ENCODE data around the gene C5orf63. TPM values are rescaled to one million over a fixed set of nuclear protein-coding genes. Genes with fewer than 3 reads are reported as not detected.
"Not testable (repeated sequence)": the region's sequence is repeated elsewhere in the genome, so short reads cannot be mapped to it uniquely, and the experiment has no call there.

Gene C5orf63
- total RNA-seq, 2 experiments from 2014 or later = 8.8 to 11.6 TPM

GRCh38 chr5:127019928-127020327 lies 53.4 kb downstream of the C5orf63 start:
- Mint-ChIP-seq H3K9me3 (peaks cover 5% of the 10 kb centered on the region), H3K36me3 (peaks cover 2% of the 10 kb centered on the region), H3K27me3 (no peaks in the 10 kb centered on the region), H3K4me1 (peaks cover 4% of the 10 kb centered on the region), H3K4me3 (no peak overlapping the region), H3K27ac (no peak overlapping the region)
- ATAC-seq (ENCODE audit: low read depth) (no peak), DNase-seq (no peak)
- POLR2A ChIA-PET = no interaction called here

DNA sequence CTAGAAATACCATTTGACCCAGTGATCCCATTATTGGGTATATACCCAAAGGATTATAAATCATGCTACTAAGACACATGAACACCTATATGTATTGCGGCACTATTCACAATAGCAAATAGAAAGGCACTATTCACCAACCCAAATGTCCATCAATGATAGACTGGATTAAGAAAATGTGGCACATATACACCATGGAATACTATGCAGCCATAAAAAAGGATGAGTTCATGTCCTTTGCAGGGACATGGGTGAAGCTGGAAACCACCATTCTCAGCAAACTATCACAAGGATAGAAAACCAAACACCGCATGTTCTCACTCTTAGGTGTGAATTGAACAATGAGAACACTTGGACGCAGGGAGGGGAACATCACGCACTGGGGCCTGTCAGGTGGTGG lies 56.6 kb downstream of the C5orf63 start:
- H3K4me1 Mint-ChIP-seq; POLR2A ChIA-PET; ATAC-seq (ENCODE audit: low read depth); H3K9me3 Mint-ChIP-seq; H3K4me3 Mint-ChIP-seq; H3K36me3 Mint-ChIP-seq; DNase-seq; H3K27me3 Mint-ChIP-seq; H3K27ac Mint-ChIP-seq: not testable (repeated sequence)

- POLR2A ChIA-PET = no interaction called here
- no peaks in the 10 kb centered on the region for H3K27me3 Mint-ChIP-seq
- H3K4me3 Mint-ChIP-seq = no peak overlapping the region
- H3K4me1 Mint-ChIP-seq = peaks cover 8% of the 10 kb centered on the region
- ATAC-seq (ENCODE audit: low read depth) (no peak), DNase-seq (no peak)
- H3K27ac Mint-ChIP-seq = no peak overlapping the region
- H3K9me3 Mint-ChIP-seq = peaks cover 6% of the 10 kb centered on the region
- H3K36me3 Mint-ChIP-seq = peaks cover 2% of the 10 kb centered on the region
Observed at GRCh38 chr5:127015716-127016115, 57.6 kb downstream of the C5orf63 start.

GRCh38 chr5:127014573-127014972 lies 58.7 kb downstream of the C5orf63 start:
- H3K4me1 Mint-ChIP-seq = peaks cover 7% of the 10 kb centered on the region
- H3K27ac Mint-ChIP-seq = no peak overlapping the region
- POLR2A ChIA-PET = no interaction called here
- H3K27me3 Mint-ChIP-seq = no peaks in the 10 kb centered on the region
- no peak for ATAC-seq (ENCODE audit: low read depth)
- no peak overlapping the region for H3K4me3 Mint-ChIP-seq
- peaks cover 10% of the 10 kb centered on the region for H3K9me3 Mint-ChIP-seq
- no peak for DNase-seq
- peaks cover 7% of the 10 kb centered on the region for H3K36me3 Mint-ChIP-seq

DNA sequence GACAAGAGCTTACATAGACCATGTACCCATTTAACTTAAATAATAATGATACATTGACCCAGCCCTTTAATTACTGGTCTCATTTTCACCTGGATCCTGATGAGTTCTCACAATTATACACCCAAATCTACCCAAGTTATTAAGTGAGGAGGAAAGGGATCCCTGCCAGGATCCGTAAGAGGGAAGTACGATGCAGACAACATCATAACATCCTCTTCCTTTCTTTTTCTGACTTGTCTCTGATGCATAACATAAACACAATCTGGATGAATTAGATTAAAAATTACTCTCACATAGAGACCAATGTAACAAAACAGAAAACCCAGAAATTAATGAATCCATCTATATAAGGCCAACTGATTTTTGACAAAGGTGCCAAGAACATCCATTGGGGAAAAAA lies 59.9 kb downstream of the C5orf63 start:
- no peak for ATAC-seq (ENCODE audit: low read depth)
- Mint-ChIP-seq H3K4me3 (no peak overlapping the region), H3K27me3 (no peaks in the 10 kb centered on the region), H3K36me3 (peaks cover 7% of the 10 kb centered on the region), H3K9me3 (peaks cover 10% of the 10 kb centered on the region), H3K4me1 (peaks cover 6% of the 10 kb centered on the region), H3K27ac (no peak overlapping the region)
- no peak for DNase-seq
- POLR2A ChIA-PET = no interaction called here

GRCh38 chr5:127012916-127013315 lies 60.4 kb downstream of the C5orf63 start:
- POLR2A ChIA-PET = interaction anchor here (0.5 kb wide), 1 partner anchor 15 kb away, joined by 3 read pairs; no protein-coding TSS in a partner anchor
- Mint-ChIP-seq H3K9me3 (peaks cover 10% of the 10 kb centered on the region), H3K27me3 (no peaks in the 10 kb centered on the region), H3K4me1 (peaks cover 6% of the 10 kb centered on the region), H3K36me3 (peaks cover 7% of the 10 kb centered on the region), H3K27ac (no peak overlapping the region), H3K4me3 (no peak overlapping the region)
- ATAC-seq (ENCODE audit: low read depth) (no peak), DNase-seq (no peak)

- ATAC-seq (ENCODE audit: low read depth) = no peak
- Mint-ChIP-seq H3K4me3 (no peak overlapping the region), H3K27ac (no peak overlapping the region), H3K9me3 (peaks cover 10% of the 10 kb centered on the region), H3K36me3 (peaks cover 7% of the 10 kb centered on the region), H3K27me3 (no peaks in the 10 kb centered on the region), H3K4me1 (peaks cover 6% of the 10 kb centered on the region)
- POLR2A ChIA-PET = interaction anchor here (0.5 kb wide), 1 partner anchor 16 kb away, joined by 3 read pairs; no protein-coding TSS in a partner anchor
- DNase-seq = no peak
Observed at GRCh38 chr5:127011961-127012644, 61.2 kb downstream of the C5orf63 start.

DNA sequence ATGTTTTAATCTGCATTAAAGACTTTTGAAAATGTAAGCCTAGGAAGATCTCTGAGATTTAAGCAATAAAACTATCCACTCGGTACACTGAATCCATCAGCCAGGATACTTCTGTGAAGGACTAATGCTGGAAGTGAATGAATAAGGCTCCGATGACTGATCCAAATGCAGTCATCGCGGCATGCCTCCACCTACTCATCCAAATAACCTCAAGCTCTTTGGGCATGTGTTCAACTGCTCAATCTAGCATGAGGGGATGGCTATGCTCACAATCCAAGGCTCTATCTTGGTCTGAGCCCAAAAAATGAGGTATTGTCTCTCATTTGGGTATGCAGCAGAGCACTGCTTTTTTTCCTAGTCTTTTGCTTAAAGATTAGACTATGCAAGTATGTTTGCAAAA lies 62.1 kb downstream of the C5orf63 start:
- Mint-ChIP-seq H3K9me3 (peaks cover 8% of the 10 kb centered on the region), H3K27ac (no peak overlapping the region), H3K4me3 (no peak overlapping the region), H3K36me3 (peaks cover 5% of the 10 kb centered on the region), H3K4me1 (peaks cover 6% of the 10 kb centered on the region), H3K27me3 (no peaks in the 10 kb centered on the region)
- POLR2A ChIA-PET = no interaction called here
- no peak for ATAC-seq (ENCODE audit: low read depth)
- no peak for DNase-seq

GRCh38 chr5:127010362-127010761 lies 62.9 kb downstream of the C5orf63 start:
- H3K27ac Mint-ChIP-seq = no peak overlapping the region
- peaks cover 5% of the 10 kb centered on the region for H3K36me3 Mint-ChIP-seq
- no peak overlapping the region for H3K4me3 Mint-ChIP-seq
- no peak for ATAC-seq (ENCODE audit: low read depth)
- POLR2A ChIA-PET = no interaction called here
- peaks cover 6% of the 10 kb centered on the region for H3K4me1 Mint-ChIP-seq
- peaks cover 8% of the 10 kb centered on the region for H3K9me3 Mint-ChIP-seq
- no peaks in the 10 kb centered on the region for H3K27me3 Mint-ChIP-seq
- DNase-seq = no peak

DNA sequence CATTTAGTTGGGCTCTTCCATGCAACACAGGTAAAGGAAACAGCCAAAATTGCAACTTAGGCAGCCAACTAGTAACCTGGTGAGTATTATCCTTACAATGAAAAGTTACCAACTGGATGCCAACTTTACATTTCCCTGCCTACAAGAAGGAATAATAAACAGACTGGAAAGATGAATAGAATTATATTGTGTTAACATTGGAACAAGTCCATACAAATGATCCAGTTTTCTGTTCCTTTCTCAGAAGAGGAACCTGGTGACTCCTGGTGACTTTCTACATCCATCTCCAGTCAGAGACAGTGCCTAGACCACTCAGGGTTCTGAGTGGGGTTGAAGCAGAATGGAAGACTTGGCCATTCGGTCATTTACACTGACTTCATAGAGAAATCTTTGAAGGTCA lies 63.5 kb downstream of the C5orf63 start:
- H3K27me3 Mint-ChIP-seq = no peaks in the 10 kb centered on the region
- H3K36me3 Mint-ChIP-seq = peaks cover 5% of the 10 kb centered on the region
- H3K4me1 Mint-ChIP-seq = peaks cover 6% of the 10 kb centered on the region
- POLR2A ChIA-PET = no interaction called here
- DNase-seq (no peak), ATAC-seq (ENCODE audit: low read depth) (no peak)
- no peak overlapping the region for H3K27ac Mint-ChIP-seq
- H3K9me3 Mint-ChIP-seq = peaks cover 7% of the 10 kb centered on the region
- H3K4me3 Mint-ChIP-seq = no peak overlapping the region

DNA sequence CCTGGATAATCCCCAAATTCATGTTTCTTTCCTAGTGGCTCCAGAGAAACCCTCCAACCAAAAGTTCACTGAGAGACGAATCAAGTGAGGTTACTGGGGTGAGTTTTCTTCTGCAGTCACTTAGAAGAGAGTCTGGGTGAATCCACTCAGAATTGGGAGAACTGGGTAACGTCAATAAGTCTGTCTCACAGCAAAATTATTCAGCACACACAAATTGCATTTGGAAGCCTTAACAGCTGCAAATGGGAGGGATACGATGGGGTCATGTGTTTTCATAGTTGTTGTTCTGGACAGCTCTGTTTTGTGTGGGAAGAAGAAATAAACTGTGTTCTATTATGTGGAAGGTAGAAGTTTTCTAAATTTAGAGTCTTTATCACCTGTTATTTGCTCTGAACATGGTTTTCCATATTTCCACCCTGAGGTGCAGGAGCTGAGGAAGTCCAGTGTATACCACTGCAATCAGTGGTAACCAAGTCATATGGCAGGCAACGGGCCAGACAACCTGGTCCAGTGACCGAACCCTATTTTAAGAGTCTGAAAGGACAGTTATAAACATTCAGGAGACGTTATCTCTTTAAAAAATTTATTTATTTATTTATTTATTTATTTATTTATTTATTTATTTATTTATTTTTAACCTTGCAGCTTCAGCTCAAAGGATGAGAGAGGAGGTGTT lies 64.9 kb downstream of the C5orf63 start:
- Mint-ChIP-seq H3K27ac (no peak overlapping the region), H3K4me3 (no peak overlapping the region), H3K36me3 (peaks cover 5% of the 10 kb centered on the region), H3K27me3 (no peaks in the 10 kb centered on the region), H3K4me1 (peaks cover 5% of the 10 kb centered on the region), H3K9me3 (peaks cover 4% of the 10 kb centered on the region)
- POLR2A ChIA-PET = no interaction called here
- ATAC-seq (ENCODE audit: low read depth) (no peak), DNase-seq (no peak)

GRCh38 chr5:127007522-127007921 lies 65.8 kb downstream of the C5orf63 start:
- POLR2A ChIA-PET = no interaction called here
- no peak overlapping the region for H3K27ac Mint-ChIP-seq
- peaks cover 4% of the 10 kb centered on the region for H3K9me3 Mint-ChIP-seq
- peaks cover 2% of the 10 kb centered on the region for H3K4me1 Mint-ChIP-seq
- H3K36me3 Mint-ChIP-seq = peaks cover 5% of the 10 kb centered on the region
- DNase-seq (no peak), ATAC-seq (ENCODE audit: low read depth) (no peak)
- no peak overlapping the region for H3K4me3 Mint-ChIP-seq
- no peaks in the 10 kb centered on the region for H3K27me3 Mint-ChIP-seq

DNA sequence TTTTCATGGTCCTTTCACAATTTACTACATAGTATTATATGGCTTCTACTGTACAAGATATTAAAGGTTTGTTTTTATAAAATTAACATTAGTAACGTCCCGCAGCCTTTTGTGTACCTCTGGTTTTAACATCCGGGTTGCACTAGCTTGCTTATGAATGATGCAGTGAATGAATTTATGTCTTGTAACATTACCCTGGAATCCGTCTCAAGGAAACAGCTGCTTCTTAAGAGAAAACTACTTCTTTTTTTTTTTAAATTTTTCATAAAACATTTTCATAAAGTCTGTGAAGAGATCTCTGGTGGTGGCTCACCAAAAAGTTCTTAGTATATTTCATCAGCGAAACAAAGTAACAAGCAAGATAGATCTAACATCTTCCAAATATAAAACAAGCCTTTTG lies 66.6 kb downstream of the C5orf63 start:
- H3K27ac Mint-ChIP-seq = no peak overlapping the region
- no peaks in the 10 kb centered on the region for H3K27me3 Mint-ChIP-seq
- ATAC-seq (ENCODE audit: low read depth) = no peak
- no peak for DNase-seq
- no peak overlapping the region for H3K4me3 Mint-ChIP-seq
- H3K4me1 Mint-ChIP-seq = peaks cover 1% of the 10 kb centered on the region
- POLR2A ChIA-PET = interaction anchor here (0.6 kb wide), 1 partner anchor 153 kb away, joined by 3 read pairs; no protein-coding TSS in a partner anchor
- peaks cover 5% of the 10 kb centered on the region for H3K36me3 Mint-ChIP-seq
- H3K9me3 Mint-ChIP-seq = peaks cover 4% of the 10 kb centered on the region

DNA sequence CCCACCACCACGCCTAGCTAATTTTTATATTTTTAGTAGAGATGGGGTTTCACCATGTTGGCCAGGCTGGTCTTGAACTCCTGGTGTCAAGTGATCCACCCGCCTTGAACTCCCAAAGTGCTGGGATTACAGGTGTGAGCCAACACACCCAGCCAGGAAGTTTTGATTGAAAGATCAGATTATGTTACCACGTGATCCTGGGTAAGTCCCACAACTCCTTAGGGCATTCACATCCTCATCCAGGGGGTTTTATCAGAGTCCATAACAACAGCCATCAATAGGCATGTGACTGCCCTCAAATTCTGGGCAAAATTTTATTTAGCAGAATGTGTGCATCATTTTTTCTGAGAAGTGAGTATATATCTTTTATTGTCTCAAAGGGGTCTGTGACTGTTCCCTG lies 68.0 kb downstream of the C5orf63 start:
- DNase-seq; H3K27me3 Mint-ChIP-seq; H3K4me1 Mint-ChIP-seq; H3K27ac Mint-ChIP-seq; H3K4me3 Mint-ChIP-seq; H3K9me3 Mint-ChIP-seq; POLR2A ChIA-PET; ATAC-seq (ENCODE audit: low read depth); H3K36me3 Mint-ChIP-seq: not testable (repeated sequence)
